T-helper 22 cell (primary cell): ENCODE results near the gene PPIL4.

Experiments used
- DNase-seq: peaks from one replicate; pipeline ENCODE4 v3.0.0-alpha.2; 2020; ENCODE audit warnings: low read depth

Gene PPIL4

GRCh38 chr6:149545754-149546471 lies at the start of gene PPIL4:
TSS of gene PPIL4 (minus strand) at chr6:149546043. CDS start at chr6:149546005, 38 bp downstream.
- DNase-seq, result peak; percentile 92

GRCh38 chr6:149593408-149593807 lies 47.6 kb upstream of the PPIL4 start:
- DNase-seq, result no peak

GRCh38 chr6:149592983-149593382 lies 47.1 kb upstream of the PPIL4 start:
- no peak for DNase-seq

- no peak for DNase-seq
Observed at GRCh38 chr6:149586149-149586548, 40.3 kb upstream of the PPIL4 start.

- no peak for DNase-seq
Observed at GRCh38 chr6:149581349-149581748, 35.5 kb upstream of the PPIL4 start.

GRCh38 chr6:149580880-149581279 lies 35.0 kb upstream of the PPIL4 start:
- no peak for DNase-seq

- no peak for DNase-seq
Observed at GRCh38 chr6:149567945-149568585, 22.2 kb upstream of the PPIL4 start.

GRCh38 chr6:149567194-149567586 lies 21.3 kb upstream of the PPIL4 start:
- no peak for DNase-seq

GRCh38 chr6:149566410-149567193 lies 20.8 kb upstream of the PPIL4 start:
- peak; percentile 25 for DNase-seq

- peak; percentile 84 for DNase-seq
Observed at GRCh38 chr6:149565527-149566409, 19.9 kb upstream of the PPIL4 start, which contains the start of gene GINM1. TSS of gene GINM1 (plus strand) at chr6:149566375. CDS start at chr6:149566415, 40 bp downstream.

- no peak for DNase-seq
Observed at GRCh38 chr6:149563928-149564325, 18.1 kb upstream of the PPIL4 start.

- DNase-seq, result no peak
Observed at GRCh38 chr6:149563203-149563927, 17.5 kb upstream of the PPIL4 start.

GRCh38 chr6:149560736-149561135 lies 14.9 kb upstream of the PPIL4 start:
- DNase-seq, result no peak

GRCh38 chr6:149559389-149559788 lies 13.5 kb upstream of the PPIL4 start:
- no peak for DNase-seq

- no peak for DNase-seq
Observed at GRCh38 chr6:149558029-149558428, 12.2 kb upstream of the PPIL4 start.

GRCh38 chr6:149551920-149552319 lies 6.1 kb upstream of the PPIL4 start:
- no peak for DNase-seq

GRCh38 chr6:149545258-149545753 lies 537 bp downstream of the PPIL4 start:
- DNase-seq, result peak; percentile 52

GRCh38 chr6:149544646-149545257 lies 1.1 kb downstream of the PPIL4 start:
- DNase-seq, result no peak

- no peak for DNase-seq
Observed at GRCh38 chr6:149541139-149541538, 4.7 kb downstream of the PPIL4 start.

- DNase-seq, result no peak
Observed at GRCh38 chr6:149534742-149535141, 11.1 kb downstream of the PPIL4 start.
